Brain microvascular endothelial cell (primary cell): ENCODE measurements around the gene RANBP2.
A peak's percentile ranks its signal among the peaks of the same experiment; 100 is the strongest.
"Not testable (repeated sequence)": the region's sequence is repeated elsewhere in the genome, so short reads cannot be mapped to it uniquely, and the experiment has no call there.

Source experiments
- DNase-seq: peaks from one replicate; pipeline ENCODE4 v3.0.0-alpha.2; 2020
- H3K27ac ChIP-seq: fragments of 250-450 bp; sonication (Bioruptor Pico); 2 replicates; pipeline ENCODE4 v1.5.1; 2020; ENCODE audit warnings: mild to moderate bottlenecking, moderate library complexity
- H3K27me3 ChIP-seq: fragments of 250-450 bp; sonication (Bioruptor Pico); replicated peaks from 2 replicates; pipeline ENCODE4 v1.5.1; 2020; ENCODE audit warnings: mild to moderate bottlenecking
- H3K36me3 ChIP-seq: fragments of 250-450 bp; sonication (Bioruptor Pico); replicated peaks from 2 replicates; pipeline ENCODE4 v1.5.1; 2020; ENCODE audit warnings: mild to moderate bottlenecking
- H3K4me3 ChIP-seq: 2 replicates; pipeline ENCODE4 v1.5.1; 2011; ENCODE audit warnings: low read depth, mild to moderate bottlenecking, control low read depth, low read length, moderate library complexity
- CTCF ChIP-seq: IDR thresholded peaks from 2 replicates; pipeline ENCODE4 v1.5.1; 2011; ENCODE audit warnings: low read depth, mild to moderate bottlenecking, moderate library complexity, low read length, control low read depth, inconsistent platforms; ENCODE audit errors: missing control alignments
- in situ Hi-C: cut with HindIII; loops from 2 replicates; pipeline ENCODE4 v1.10.0; 2017; ENCODE audit warnings: low sequenced_read_pairs, low pct_ligation_motif_present

Gene RANBP2

GRCh38 chr2:108691447-108691846 lies 27.8 kb upstream of the RANBP2 start:
- Histone ChIP-seq H3K27ac (no peak overlapping the region), H3K36me3 (no peaks in the 10 kb centered on the region), H3K4me3 (no peak overlapping the region), H3K27me3 (no peaks in the 10 kb centered on the region)
- in situ Hi-C loops, result no loop called here
- no peak for TF ChIP-seq CTCF
- no peak for DNase-seq

GRCh38 chr2:108701208-108701607 lies 18.1 kb upstream of the RANBP2 start:
- Histone ChIP-seq H3K4me3 (no peak overlapping the region), H3K27ac (no peak overlapping the region), H3K27me3 (no peaks in the 10 kb centered on the region), H3K36me3 (no peaks in the 10 kb centered on the region)
- in situ Hi-C loops, result no loop called here
- peak; percentile 24 for DNase-seq
- no peak for TF ChIP-seq CTCF

GRCh38 chr2:108701806-108702205 lies 17.5 kb upstream of the RANBP2 start:
- Histone ChIP-seq H3K27me3 (no peaks in the 10 kb centered on the region), H3K27ac (no peak overlapping the region), H3K36me3 (no peaks in the 10 kb centered on the region), H3K4me3 (no peak overlapping the region)
- in situ Hi-C loops, result no loop called here
- TF ChIP-seq CTCF, result no peak
- DNase-seq, result no peak

- no peak for DNase-seq
- in situ Hi-C loops, result no loop called here
- Histone ChIP-seq H3K36me3 (no peaks in the 10 kb centered on the region), H3K27ac (no peak overlapping the region), H3K27me3 (no peaks in the 10 kb centered on the region), H3K4me3 (no peak overlapping the region)
- TF ChIP-seq CTCF, result no peak
These were observed 14.4 kb upstream of the RANBP2 start for GRCh38 chr2:108704871-108705270.

- in situ Hi-C loops, result no loop called here
- H3K27me3 ChIP-seq, result no peaks in the 10 kb centered on the region
- DNase-seq, result no peak
- TF ChIP-seq CTCF, result no peak
- no peak overlapping the region for H3K27ac ChIP-seq
- H3K4me3 ChIP-seq, result no peak overlapping the region
- no peaks in the 10 kb centered on the region for H3K36me3 ChIP-seq
These were observed 12.0 kb upstream of the RANBP2 start for GRCh38 chr2:108707300-108707699.

GRCh38 chr2:108716971-108717370 lies 2.3 kb upstream of the RANBP2 start:
- H3K27me3 ChIP-seq, H3K36me3 ChIP-seq, H3K27ac ChIP-seq, in situ Hi-C loops, H3K4me3 ChIP-seq, DNase-seq: not testable (repeated sequence)

GRCh38 chr2:108726048-108726447 lies 6.8 kb downstream of the RANBP2 start:
- H3K27me3 ChIP-seq, H3K4me3 ChIP-seq, H3K27ac ChIP-seq, DNase-seq, in situ Hi-C loops, H3K36me3 ChIP-seq: not testable (repeated sequence)

- H3K36me3 ChIP-seq, in situ Hi-C loops, H3K27me3 ChIP-seq, H3K4me3 ChIP-seq, H3K27ac ChIP-seq, DNase-seq: not testable (repeated sequence)
These were observed 15.4 kb downstream of the RANBP2 start for GRCh38 chr2:108734656-108735055.

- H3K27ac ChIP-seq, in situ Hi-C loops, H3K36me3 ChIP-seq, DNase-seq, H3K4me3 ChIP-seq, H3K27me3 ChIP-seq: not testable (repeated sequence)
These were observed 38.7 kb downstream of the RANBP2 start for GRCh38 chr2:108757973-108758372.

GRCh38 chr2:108762618-108763017 lies 43.3 kb downstream of the RANBP2 start:
- H3K27me3 ChIP-seq, H3K4me3 ChIP-seq, H3K27ac ChIP-seq, in situ Hi-C loops, DNase-seq: not testable (repeated sequence)
- H3K36me3 ChIP-seq, result peaks cover 31% of the 10 kb centered on the region
